MM.1S (cell line): ENCODE data around the gene PXYLP1.

Experiments used
- DNase-seq: peaks from one replicate; pipeline ENCODE4 v3.0.0-alpha.2; 2015
- H2AFZ ChIP-seq: fragments of 300-600 bp; sonication (generic); 2 replicates; pipeline ENCODE4 v1.6.0; 2016; ENCODE audit warnings: antibody characterized with exemption, low read length
- H3F3A ChIP-seq: fragments of 300-600 bp; sonication (generic); 2 replicates; pipeline ENCODE4 v1.6.1; 2016; ENCODE audit warnings: mild to moderate bottlenecking, antibody characterized with exemption, low read length, moderate library complexity, mixed read lengths; ENCODE audit not compliant: insufficient read depth
- H3K27ac ChIP-seq: fragments of 300-600 bp; sonication (generic); 2 replicates; pipeline ENCODE4 v1.5.1; 2016; ENCODE audit warnings: mild to moderate bottlenecking, low read length
- H3K27me3 ChIP-seq: fragments of 300-600 bp; sonication (generic); replicated peaks from 2 replicates; pipeline ENCODE4 v1.6.0; 2016; ENCODE audit warnings: low read length; ENCODE audit not compliant: insufficient read depth
- H3K36me3 ChIP-seq: fragments of 300-600 bp; sonication (generic); replicated peaks from 2 replicates; pipeline ENCODE4 v1.6.1; 2016; ENCODE audit warnings: mild to moderate bottlenecking, low read length, mixed read lengths; ENCODE audit not compliant: insufficient read depth
- H3K4me1 ChIP-seq: fragments of 300-600 bp; sonication (generic); 2 replicates; pipeline ENCODE4 v1.6.1; 2016; ENCODE audit warnings: low read length, mixed read lengths
- H3K4me2 ChIP-seq: fragments of 300-600 bp; sonication (generic); 2 replicates; pipeline ENCODE4 v1.6.0; 2016; ENCODE audit warnings: low read depth, low read length
- H3K4me3 ChIP-seq: fragments of 300-600 bp; sonication (generic); 2 replicates; pipeline ENCODE4 v1.5.1; 2016; ENCODE audit warnings: low read length, mixed read lengths
- H3K79me2 ChIP-seq: fragments of 300-600 bp; sonication (generic); 2 replicates; pipeline ENCODE4 v1.6.1; 2016; ENCODE audit warnings: mixed run types, low read length, mixed read lengths
- H3K9ac ChIP-seq: fragments of 300-600 bp; sonication (generic); 2 replicates; pipeline ENCODE4 v1.6.1; 2016; ENCODE audit warnings: low read length, mixed read lengths
- H3K9me2 ChIP-seq: fragments of 300-600 bp; sonication (generic); replicated peaks from 2 replicates; pipeline ENCODE4 v1.6.1; 2016; ENCODE audit warnings: mild to moderate bottlenecking, low read length, mixed read lengths; ENCODE audit not compliant: insufficient read depth
- H3K9me3 ChIP-seq: fragments of 300-600 bp; sonication (generic); replicated peaks from 2 replicates; pipeline ENCODE4 v1.6.1; 2016; ENCODE audit warnings: mild to moderate bottlenecking, low read length, mixed read lengths; ENCODE audit not compliant: insufficient read depth
- H4K20me1 ChIP-seq: fragments of 300-600 bp; sonication (generic); 2 replicates; pipeline ENCODE4 v1.6.1; 2016; ENCODE audit warnings: mild to moderate bottlenecking, low read length, moderate library complexity, mixed read lengths; ENCODE audit not compliant: insufficient read depth
- CTCF ChIP-seq: fragments of 300-600 bp; sonication (generic); IDR thresholded peaks from 2 replicates; pipeline ENCODE4 v1.5.1; 2016; ENCODE audit warnings: antibody characterized with exemption, low read length, mixed read lengths
- EZH2 ChIP-seq: fragments of 300-600 bp; sonication (generic); optimal IDR thresholded peaks from 2 replicates; pipeline ENCODE3; 2017; ENCODE audit warnings: low read depth, mild to moderate bottlenecking, antibody characterized with exemption, low read length, mixed read lengths
- EZH2phosphoT487 ChIP-seq: fragments of 300-600 bp; sonication (generic); IDR thresholded peaks from 2 replicates; pipeline ENCODE4 v1.6.1; 2018; ENCODE audit warnings: antibody characterized with exemption, low read length

The PXYLP1 gene

GRCh38 chr3:141274411-141275031 lies 42.9 kb downstream of the PXYLP1 start:
- Histone ChIP-seq H3K9ac (no peak overlapping the region), H3F3A (no peaks in the 10 kb centered on the region), H3K27ac (no peak overlapping the region), H3K4me3 (no peak overlapping the region), H2AFZ (no peak overlapping the region), H3K27me3 (no peaks in the 10 kb centered on the region), H3K36me3 (no peaks in the 10 kb centered on the region), H3K4me2 (no peak overlapping the region), H4K20me1 (no peaks in the 10 kb centered on the region), H3K9me3 (no peaks in the 10 kb centered on the region), H3K4me1 (no peaks in the 10 kb centered on the region), H3K79me2 (no peaks in the 10 kb centered on the region), H3K9me2 (no peaks in the 10 kb centered on the region)
- no peak for DNase-seq
- TF ChIP-seq CTCF (no peak), EZH2 (no peak), EZH2phosphoT487 (no peak)

DNA sequence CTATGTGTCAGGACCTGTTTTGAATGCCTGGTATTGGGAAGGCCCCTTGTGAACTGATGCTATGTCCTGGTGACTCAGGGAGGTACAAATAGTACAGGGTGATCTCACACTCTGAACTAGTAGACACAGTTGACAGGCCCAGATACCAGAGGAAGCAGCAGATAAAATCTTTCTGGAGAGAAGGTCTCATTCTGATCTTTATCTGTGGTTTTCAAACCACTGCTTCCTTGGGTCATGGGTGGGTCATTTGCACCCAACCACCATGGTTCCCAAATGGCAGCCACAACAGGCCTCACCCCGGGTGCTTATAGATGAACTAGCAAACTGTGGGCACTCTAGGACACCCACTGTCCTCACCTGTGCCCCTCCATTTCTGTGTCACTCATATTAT lies 43.4 kb downstream of the PXYLP1 start:
- Histone ChIP-seq H3K4me1 (no peaks in the 10 kb centered on the region), H3K9me2 (no peaks in the 10 kb centered on the region), H3K4me2 (no peak overlapping the region), H3K27me3 (no peaks in the 10 kb centered on the region), H3K79me2 (no peaks in the 10 kb centered on the region), H3K4me3 (no peak overlapping the region), H3K27ac (no peak overlapping the region), H3K9me3 (no peaks in the 10 kb centered on the region), H4K20me1 (no peaks in the 10 kb centered on the region), H3K9ac (no peak overlapping the region), H3K36me3 (no peaks in the 10 kb centered on the region), H2AFZ (no peak overlapping the region), H3F3A (no peaks in the 10 kb centered on the region)
- no peak for DNase-seq
- TF ChIP-seq CTCF: no peak

- Histone ChIP-seq H3K36me3 (no peaks in the 10 kb centered on the region), H3K4me2 (no peak overlapping the region), H3K9me3 (no peaks in the 10 kb centered on the region), H3K4me3 (no peak overlapping the region), H3K9ac (no peak overlapping the region), H3F3A (no peaks in the 10 kb centered on the region), H2AFZ (no peak overlapping the region), H3K27me3 (no peaks in the 10 kb centered on the region), H3K9me2 (no peaks in the 10 kb centered on the region), H3K4me1 (no peaks in the 10 kb centered on the region), H4K20me1 (no peaks in the 10 kb centered on the region), H3K79me2 (no peaks in the 10 kb centered on the region), H3K27ac (no peak overlapping the region)
- TF ChIP-seq CTCF (no peak), EZH2 (no peak), EZH2phosphoT487 (no peak)
- no peak for DNase-seq
These were observed 43.9 kb downstream of the PXYLP1 start for GRCh38 chr3:141275511-141275910.
